Large intestine (tissue), 3 donors: Measurements from ENCODE around the gene DNAJB4. TPM values are rescaled to one million over a fixed set of nuclear protein-coding genes. Genes with fewer than 3 reads are reported as not detected.

Source experiments
- DNase-seq, 2 donors: peaks; one replicate each; pipeline versions ENCODE4 v3.0.0 to v3.0.0-alpha.2; 2013
- H3K27ac ChIP-seq: one replicate; pipeline ENCODE4 v1.5.1; 2013; ENCODE audit warnings: low read length
- H3K27me3 ChIP-seq: 2 replicates; pipeline ENCODE4 v1.6.1; 2013; ENCODE audit warnings: low read length; ENCODE audit not compliant: control insufficient read depth, insufficient read depth
- H3K36me3 ChIP-seq: 2 replicates; pipeline ENCODE4 v1.6.1; 2013; ENCODE audit warnings: low read length; ENCODE audit not compliant: control insufficient read depth, insufficient read depth
- H3K4me1 ChIP-seq: one replicate; pipeline ENCODE4 v1.6.1; 2013; ENCODE audit warnings: low read length; ENCODE audit not compliant: control insufficient read depth, insufficient read depth
- H3K4me3 ChIP-seq: one replicate; pipeline ENCODE4 v1.5.1; 2013; ENCODE audit warnings: low read length
- H3K9me3 ChIP-seq: one replicate; pipeline ENCODE4 v1.6.1; 2013; ENCODE audit warnings: mild to moderate bottlenecking, low read depth, low read length, moderate library complexity; ENCODE audit not compliant: control insufficient read depth
- WGBS: methylation state at CpG from one replicate; pipeline ENCODE4 v1.1.5; 2013; ENCODE audit warnings: low lambda C conversion rate; ENCODE audit not compliant: insufficient coverage; 5-methylcytosine and 5-hydroxymethylcytosine counted together
- polyA plus RNA-seq: library from polyadenylated mRNA; unstranded; fragments of 120-200 nt; gene quantifications from one replicate; pipeline ENCODE4 v1.2.1, GENCODE V29; 2013

The DNAJB4 gene
- polyA plus RNA-seq, 1 donor = 29.7 TPM

DNA sequence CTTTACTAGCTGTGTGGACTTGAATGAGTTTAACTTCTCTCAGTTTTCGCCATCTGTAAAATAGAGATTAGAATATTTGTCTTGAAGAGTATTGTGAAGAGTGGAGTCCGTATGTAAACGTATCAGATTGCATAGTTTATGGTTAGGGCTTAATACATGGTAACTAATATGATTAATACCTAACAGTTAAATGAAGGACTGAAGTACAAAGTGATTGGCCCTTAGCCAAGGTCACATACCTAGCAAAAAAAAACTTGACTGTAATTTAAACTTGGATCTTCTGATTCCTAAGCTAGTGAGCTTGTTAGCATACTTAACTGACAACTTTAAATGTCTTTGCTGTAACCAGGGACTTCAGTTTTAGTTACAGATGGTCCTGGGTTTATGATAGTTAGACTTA is 42.9 kb downstream of the DNAJB4 start:
- peak in 1 of 2 donors; percentile 71 for DNase-seq
- H3K27ac ChIP-seq = peak overlapping the region; percentile 93
- peak overlapping the region; percentile 77 for H3K4me3 ChIP-seq
- H3K4me1 ChIP-seq = peaks cover 20% of the 10 kb centered on the region
- H3K9me3 ChIP-seq = no peaks in the 10 kb centered on the region
- WGBS = 18% methylated on average over 2 of the region's 3 CpGs
- peaks cover 10% of the 10 kb centered on the region for H3K27me3 ChIP-seq
- H3K36me3 ChIP-seq = no peaks in the 10 kb centered on the region

DNA sequence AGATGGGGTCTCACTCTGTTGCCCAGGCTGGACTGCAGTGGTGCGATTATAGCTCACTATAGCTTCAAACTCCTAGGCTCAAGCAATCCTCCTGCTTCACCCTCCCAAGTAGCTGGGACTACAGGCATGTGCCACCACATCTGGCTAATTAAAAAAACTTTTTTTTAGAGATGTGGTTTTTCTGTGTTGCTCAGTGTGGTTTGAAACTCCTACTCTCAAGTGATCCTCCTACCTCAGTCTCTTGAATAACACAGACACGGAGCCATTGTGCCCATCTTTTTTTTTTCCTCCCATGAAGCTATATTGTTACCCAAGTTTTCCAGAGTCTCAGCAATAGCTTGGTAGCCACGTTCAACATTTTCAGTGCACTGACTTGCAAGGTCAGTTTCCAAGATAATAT is 43.7 kb downstream of the DNAJB4 start:
- Histone ChIP-seq H3K4me1 (peaks cover 18% of the 10 kb centered on the region), H3K36me3 (no peaks in the 10 kb centered on the region), H3K27me3 (peaks cover 10% of the 10 kb centered on the region), H3K27ac (no peak overlapping the region), H3K9me3 (no peaks in the 10 kb centered on the region), H3K4me3 (no peak overlapping the region)
- WGBS = 100% methylated on average over 1 of the region's 3 CpGs
- no peak for DNase-seq

DNA sequence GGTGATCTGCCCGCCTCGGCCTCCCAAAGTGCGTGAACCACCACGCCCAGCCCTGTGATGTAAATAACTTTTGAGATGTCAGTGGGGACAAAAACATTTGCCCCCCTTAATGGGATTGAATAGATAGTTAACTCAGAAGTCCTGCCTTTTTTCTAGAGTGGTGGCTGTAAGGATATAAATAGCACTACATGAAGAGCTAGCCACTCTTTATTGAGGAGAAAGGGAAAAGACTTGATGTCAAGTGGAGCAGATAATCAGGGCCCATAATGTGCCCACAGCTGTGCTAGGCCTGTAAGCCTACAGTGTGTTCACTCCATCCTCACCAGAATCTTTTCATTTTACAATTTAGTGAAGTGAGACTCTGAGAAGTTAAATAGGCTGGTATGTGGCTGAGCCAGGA is 44.7 kb downstream of the DNAJB4 start:
- Histone ChIP-seq H3K9me3 (no peaks in the 10 kb centered on the region), H3K27me3 (peaks cover 10% of the 10 kb centered on the region), H3K27ac (no peak overlapping the region), H3K4me3 (no peak overlapping the region), H3K4me1 (peaks cover 9% of the 10 kb centered on the region), H3K36me3 (no peaks in the 10 kb centered on the region)
- no CpG with 5 or more reads among the region's 4 CpGs for WGBS
- no peak for DNase-seq

DNA sequence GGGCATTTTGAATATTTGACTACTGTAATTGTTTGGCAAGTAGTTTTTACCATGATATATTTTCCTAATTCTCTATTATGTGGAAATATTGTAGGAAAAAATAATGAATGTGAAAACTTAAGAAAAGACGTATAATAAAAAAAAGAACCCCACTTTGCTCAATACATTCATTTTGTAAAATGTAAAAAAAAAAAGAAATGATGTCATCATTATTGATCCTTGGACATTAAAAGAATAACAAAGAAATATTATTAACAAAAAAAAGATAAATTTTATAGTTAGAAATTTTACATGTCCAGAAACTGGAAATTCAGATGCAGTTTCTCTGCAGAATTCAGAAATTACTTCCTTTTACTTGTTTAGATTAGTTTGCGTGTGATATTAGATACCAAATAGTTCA is 46.3 kb downstream of the DNAJB4 start:
- no peaks in the 10 kb centered on the region for H3K36me3 ChIP-seq
- no peak for DNase-seq
- H3K9me3 ChIP-seq = no peaks in the 10 kb centered on the region
- 90% methylated on average over 1 of the region's 2 CpGs for WGBS
- H3K4me1 ChIP-seq = peaks cover 11% of the 10 kb centered on the region
- peaks cover 6% of the 10 kb centered on the region for H3K27me3 ChIP-seq
- H3K4me3 ChIP-seq = no peak overlapping the region
- no peak overlapping the region for H3K27ac ChIP-seq

DNA sequence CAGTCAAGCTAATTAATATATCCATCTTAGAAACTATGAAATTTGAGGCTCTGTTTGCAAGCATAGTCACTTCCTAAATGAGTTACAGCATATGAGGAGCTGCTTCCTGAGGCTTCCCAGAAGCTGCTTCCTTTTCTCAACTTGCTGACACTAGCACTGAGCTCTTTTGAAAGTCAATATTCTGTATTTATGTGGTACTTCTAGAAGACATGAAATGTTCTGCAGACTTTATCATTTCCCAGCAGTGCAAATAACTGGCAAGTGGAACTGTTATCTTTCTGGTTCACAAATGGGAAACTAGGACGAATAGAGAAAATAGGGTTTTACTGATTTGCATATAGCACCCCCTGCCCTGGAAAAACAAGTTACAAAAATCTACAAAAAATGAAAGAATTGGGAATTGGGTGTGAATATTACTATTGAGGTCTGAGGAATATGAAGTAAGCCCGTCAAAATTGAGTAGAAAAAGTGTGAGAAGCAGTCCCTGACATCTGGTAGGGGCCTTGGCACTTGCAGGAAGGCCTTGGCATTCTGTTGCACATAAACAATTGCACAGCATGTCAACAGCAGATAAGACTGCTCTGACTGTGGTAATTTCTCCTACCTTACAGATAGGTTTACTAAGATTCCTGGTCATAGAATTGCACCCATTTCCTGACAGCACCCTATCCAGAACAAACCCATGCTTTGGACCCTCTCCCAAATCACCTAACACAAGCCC is 48.1 kb downstream of the DNAJB4 start:
- WGBS = 81% methylated on average over 2 of the region's 2 CpGs
- no peaks in the 10 kb centered on the region for H3K9me3 ChIP-seq
- no peak for DNase-seq
- no peaks in the 10 kb centered on the region for H3K27me3 ChIP-seq
- H3K36me3 ChIP-seq = no peaks in the 10 kb centered on the region
- H3K4me3 ChIP-seq = no peak overlapping the region
- H3K4me1 ChIP-seq = peaks cover 11% of the 10 kb centered on the region
- no peak overlapping the region for H3K27ac ChIP-seq

DNA sequence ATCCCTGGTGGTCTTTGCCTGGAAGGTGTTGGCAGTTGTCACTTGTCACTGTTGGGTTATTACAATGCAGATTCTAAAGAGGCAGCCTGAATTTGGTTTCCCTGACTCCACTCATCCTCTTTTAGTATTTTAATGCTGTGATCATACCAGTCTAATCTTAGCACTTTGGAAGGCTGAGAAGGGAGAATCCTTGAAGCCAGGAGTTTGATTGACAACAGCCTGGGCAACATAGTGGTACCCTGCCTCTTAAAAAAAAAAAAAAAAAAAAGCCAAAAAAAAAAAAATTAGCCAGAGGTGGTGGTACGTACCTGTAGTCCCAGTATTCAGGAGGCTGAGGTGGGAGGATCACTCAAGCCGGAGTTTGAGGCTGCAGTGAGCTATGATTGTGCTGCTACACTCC is 48.8 kb downstream of the DNAJB4 start:
- H3K27me3 ChIP-seq = no peaks in the 10 kb centered on the region
- H3K9me3 ChIP-seq = no peaks in the 10 kb centered on the region
- no peak for DNase-seq
- H3K27ac ChIP-seq = no peak overlapping the region
- no peak overlapping the region for H3K4me3 ChIP-seq
- H3K4me1 ChIP-seq = peaks cover 7% of the 10 kb centered on the region
- H3K36me3 ChIP-seq = no peaks in the 10 kb centered on the region
- WGBS = no CpG with 5 or more reads among the region's 2 CpGs

DNA sequence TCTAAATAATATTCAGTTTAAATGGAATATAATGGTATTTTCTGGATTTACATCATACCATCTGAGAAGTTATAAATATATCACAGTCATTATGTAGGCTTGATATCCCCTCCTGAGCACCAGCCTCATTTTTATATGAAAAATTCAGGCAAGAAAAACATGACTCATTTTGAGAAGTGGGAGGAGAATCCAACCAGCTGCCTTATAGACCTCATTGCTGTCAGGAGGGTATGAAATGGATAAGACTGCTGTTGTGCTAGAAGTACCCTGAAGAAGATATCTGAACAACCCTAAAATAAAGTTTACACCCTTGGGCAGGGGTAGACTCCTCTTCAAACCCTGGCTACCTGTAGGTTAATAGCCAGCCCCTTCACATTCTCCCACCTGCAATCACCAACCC is 49.8 kb downstream of the DNAJB4 start:
- Histone ChIP-seq H3K4me1 (peaks cover 6% of the 10 kb centered on the region), H3K27ac (no peak overlapping the region), H3K27me3 (no peaks in the 10 kb centered on the region), H3K36me3 (no peaks in the 10 kb centered on the region), H3K4me3 (no peak overlapping the region), H3K9me3 (no peaks in the 10 kb centered on the region)
- DNase-seq = no peak

DNA sequence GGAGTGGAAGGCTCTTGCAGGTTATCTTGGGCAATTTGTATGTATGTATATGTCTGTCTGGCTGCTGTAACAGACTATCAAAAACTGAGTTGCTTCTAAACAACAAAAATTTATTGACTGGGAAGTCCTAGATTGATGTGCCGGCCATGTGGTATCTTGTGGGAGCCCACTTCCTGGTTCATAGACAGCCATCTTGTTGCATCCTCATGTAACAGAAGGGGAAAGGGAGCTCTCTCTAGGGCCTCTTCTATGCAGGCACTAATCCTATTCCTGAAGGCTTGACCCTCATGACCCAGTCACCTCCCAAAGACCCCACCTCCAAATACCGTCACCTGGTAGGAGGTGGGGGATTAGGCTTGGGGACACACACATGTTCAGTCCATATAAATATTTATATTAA is 50.2 kb downstream of the DNAJB4 start:
- no peak overlapping the region for H3K27ac ChIP-seq
- no peaks in the 10 kb centered on the region for H3K27me3 ChIP-seq
- H3K4me1 ChIP-seq = peaks cover 6% of the 10 kb centered on the region
- no peak for DNase-seq
- H3K36me3 ChIP-seq = no peaks in the 10 kb centered on the region
- H3K9me3 ChIP-seq = no peaks in the 10 kb centered on the region
- no peak overlapping the region for H3K4me3 ChIP-seq
- no CpG with 5 or more reads among the region's 2 CpGs for WGBS

DNA sequence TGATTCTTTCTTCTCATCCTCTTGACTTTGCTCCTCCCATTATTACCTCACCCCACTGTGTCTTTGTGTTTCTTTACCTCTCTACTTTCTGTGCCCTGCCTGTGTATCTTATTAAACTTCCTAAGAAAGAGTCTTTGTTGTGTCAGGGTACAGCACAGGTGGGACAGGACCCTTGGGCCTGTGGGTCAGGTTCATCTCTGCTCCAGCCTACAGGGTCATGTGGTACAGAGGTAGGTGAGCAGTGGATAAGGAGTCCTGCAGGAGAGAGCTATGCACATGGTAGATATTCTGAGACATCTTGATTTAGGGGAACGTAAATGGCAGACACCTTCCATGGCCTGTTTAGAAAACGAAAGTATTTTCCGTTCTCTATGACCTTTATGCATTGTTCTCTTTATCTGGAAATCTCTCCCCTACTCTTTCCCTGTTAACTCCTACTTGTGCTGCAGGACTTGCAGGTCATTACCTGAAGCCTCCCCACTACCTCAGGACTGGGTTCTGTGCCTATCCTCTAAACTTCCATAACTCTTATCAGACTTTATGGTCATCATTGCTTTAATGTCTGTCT is 50.9 kb downstream of the DNAJB4 start:
- H3K4me1 ChIP-seq = peaks cover 6% of the 10 kb centered on the region
- H3K36me3 ChIP-seq = no peaks in the 10 kb centered on the region
- no peaks in the 10 kb centered on the region for H3K27me3 ChIP-seq
- WGBS = 20% methylated on average over 1 of the region's 3 CpGs
- H3K9me3 ChIP-seq = no peaks in the 10 kb centered on the region
- H3K27ac ChIP-seq = no peak overlapping the region
- DNase-seq = peak in 1 of 2 donors; percentile 38
- H3K4me3 ChIP-seq = no peak overlapping the region

DNA sequence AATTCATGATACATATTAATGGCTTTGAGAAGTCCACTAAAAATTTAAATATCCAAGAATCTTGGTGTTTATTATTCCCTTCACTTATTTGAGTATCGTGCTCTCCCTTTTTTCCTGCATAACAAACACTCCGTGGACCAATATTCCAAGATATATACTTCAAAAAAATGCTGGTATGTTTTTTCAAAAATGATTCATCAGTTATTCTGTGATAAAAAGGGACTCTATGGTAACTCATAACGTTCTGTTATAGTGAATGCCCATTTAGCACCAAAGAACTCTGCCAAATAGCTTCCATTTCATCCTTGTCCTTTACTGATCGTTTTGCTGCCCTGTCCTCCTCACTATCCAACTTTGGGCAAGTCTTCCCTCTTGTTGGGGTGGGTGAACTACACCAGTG is 53.9 kb downstream of the DNAJB4 start:
- H3K27ac ChIP-seq = no peak overlapping the region
- H3K36me3 ChIP-seq = no peaks in the 10 kb centered on the region
- no peak overlapping the region for H3K4me3 ChIP-seq
- no peaks in the 10 kb centered on the region for H3K27me3 ChIP-seq
- WGBS = 95% methylated on average over 3 of the region's 4 CpGs
- no peak for DNase-seq
- no peaks in the 10 kb centered on the region for H3K9me3 ChIP-seq
- peaks cover 6% of the 10 kb centered on the region for H3K4me1 ChIP-seq
